GM12878 (cell line): ENCODE results near the gene COL21A1.

Source experiments
- POLR2AphosphoS5 ChIP-seq: IDR thresholded peaks from 2 replicates; pipeline ENCODE4 v1.6.1; 2011; ENCODE audit warnings: mild to moderate bottlenecking, low read length, inconsistent platforms
- TF ChIP-seq, protein P1 (sequence below): fragments of 450-650 bp; IDR thresholded peaks from 2 replicates; pipeline ENCODE4 v1.6.1; 2017; ENCODE audit warnings: mild to moderate bottlenecking

DNA sequence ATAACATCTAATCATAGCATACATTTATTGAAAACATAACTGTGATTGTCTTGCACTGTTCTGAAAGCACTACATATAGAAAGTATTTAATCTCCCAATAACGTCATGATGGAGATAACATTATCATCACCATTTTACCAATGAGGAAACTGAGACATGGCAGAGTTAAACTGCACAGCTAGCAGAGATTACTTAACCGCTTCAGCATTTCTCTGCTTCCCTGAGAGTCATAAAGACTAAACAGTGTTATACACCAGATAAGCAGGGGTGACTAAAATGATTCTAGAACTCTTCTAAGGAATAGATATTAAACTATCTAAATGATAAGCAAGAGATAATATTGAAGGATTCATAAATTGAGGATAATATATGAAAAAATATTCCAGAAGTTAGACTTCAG lies 188.7 kb downstream of the COL21A1 start:
- TF ChIP-seq, protein P1, sequence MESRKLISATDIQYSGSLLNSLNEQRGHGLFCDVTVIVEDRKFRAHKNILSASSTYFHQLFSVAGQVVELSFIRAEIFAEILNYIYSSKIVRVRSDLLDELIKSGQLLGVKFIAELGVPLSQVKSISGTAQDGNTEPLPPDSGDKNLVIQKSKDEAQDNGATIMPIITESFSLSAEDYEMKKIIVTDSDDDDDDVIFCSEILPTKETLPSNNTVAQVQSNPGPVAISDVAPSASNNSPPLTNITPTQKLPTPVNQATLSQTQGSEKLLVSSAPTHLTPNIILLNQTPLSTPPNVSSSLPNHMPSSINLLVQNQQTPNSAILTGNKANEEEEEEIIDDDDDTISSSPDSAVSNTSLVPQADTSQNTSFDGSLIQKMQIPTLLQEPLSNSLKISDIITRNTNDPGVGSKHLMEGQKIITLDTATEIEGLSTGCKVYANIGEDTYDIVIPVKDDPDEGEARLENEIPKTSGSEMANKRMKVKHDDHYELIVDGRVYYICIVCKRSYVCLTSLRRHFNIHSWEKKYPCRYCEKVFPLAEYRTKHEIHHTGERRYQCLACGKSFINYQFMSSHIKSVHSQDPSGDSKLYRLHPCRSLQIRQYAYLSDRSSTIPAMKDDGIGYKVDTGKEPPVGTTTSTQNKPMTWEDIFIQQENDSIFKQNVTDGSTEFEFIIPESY = no peak
- TF ChIP-seq POLR2AphosphoS5 = no peak
